ENCODE data around the gene PFKL. TPM values are rescaled to one million over a fixed set of nuclear protein-coding genes. Genes with fewer than 3 reads are reported as not detected.

PFKL gene
- total and polyA plus RNA-seq, 12 donors: 16.6 to 123 (median 94.1) TPM

DNA sequence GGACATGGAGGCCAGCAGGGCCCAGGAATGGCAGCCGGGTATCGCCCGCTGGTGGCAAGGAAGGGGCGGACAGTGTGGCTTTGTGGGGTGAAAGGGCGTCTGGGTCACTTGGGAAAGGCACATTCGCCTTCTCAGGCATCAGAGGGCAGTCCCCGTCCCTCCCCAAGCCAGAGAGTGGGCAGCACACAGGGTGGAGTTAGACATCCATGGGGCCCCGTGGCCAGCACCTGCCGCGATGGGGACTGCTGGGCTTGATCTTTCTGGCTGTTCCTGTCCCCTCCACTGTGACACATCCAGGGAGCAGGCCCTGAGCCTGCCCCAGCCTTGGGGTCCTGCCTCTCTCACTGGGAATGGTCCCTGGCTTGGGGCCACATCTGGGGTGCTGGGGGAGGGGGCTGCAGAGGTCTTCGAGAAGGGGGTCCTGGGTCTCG is 49.6 kb downstream of the PFKL start:
- TF ChIP-seq POLR2A (IDR thresholded peaks at IDR 0.05): no peak
- TF ChIP-seq, protein P1, sequence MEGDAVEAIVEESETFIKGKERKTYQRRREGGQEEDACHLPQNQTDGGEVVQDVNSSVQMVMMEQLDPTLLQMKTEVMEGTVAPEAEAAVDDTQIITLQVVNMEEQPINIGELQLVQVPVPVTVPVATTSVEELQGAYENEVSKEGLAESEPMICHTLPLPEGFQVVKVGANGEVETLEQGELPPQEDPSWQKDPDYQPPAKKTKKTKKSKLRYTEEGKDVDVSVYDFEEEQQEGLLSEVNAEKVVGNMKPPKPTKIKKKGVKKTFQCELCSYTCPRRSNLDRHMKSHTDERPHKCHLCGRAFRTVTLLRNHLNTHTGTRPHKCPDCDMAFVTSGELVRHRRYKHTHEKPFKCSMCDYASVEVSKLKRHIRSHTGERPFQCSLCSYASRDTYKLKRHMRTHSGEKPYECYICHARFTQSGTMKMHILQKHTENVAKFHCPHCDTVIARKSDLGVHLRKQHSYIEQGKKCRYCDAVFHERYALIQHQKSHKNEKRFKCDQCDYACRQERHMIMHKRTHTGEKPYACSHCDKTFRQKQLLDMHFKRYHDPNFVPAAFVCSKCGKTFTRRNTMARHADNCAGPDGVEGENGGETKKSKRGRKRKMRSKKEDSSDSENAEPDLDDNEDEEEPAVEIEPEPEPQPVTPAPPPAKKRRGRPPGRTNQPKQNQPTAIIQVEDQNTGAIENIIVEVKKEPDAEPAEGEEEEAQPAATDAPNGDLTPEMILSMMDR (IDR thresholded peaks at IDR 0.05): no peak
- no peaks in the 10 kb centered on the region for H3K36me3 ChIP-seq (replicated peaks in 1 of 2)
- no peak overlapping the region for H3K27ac ChIP-seq
- no peak overlapping the region for H3K4me3 ChIP-seq
- H3K4me1 ChIP-seq (replicated peaks in 1 of 2): no peaks in the 10 kb centered on the region
- 66 to 84% (median 74%) methylated on average over 6 to 12 of the region's 12 CpGs for WGBS, 4 donors
- no peak for DNase-seq
- intact Hi-C loops (cut with DNase I): loop anchor here in 1 of 2 donors (10.0 kb wide), 1 partner anchor 105 kb away; the partner anchor contains the start of gene LRRC3
- no peaks in the 10 kb centered on the region for H3K9me3 ChIP-seq (replicated peaks in 1 of 3)
- H3K27me3 ChIP-seq: peaks cover 32% of the 10 kb centered on the region

DNA sequence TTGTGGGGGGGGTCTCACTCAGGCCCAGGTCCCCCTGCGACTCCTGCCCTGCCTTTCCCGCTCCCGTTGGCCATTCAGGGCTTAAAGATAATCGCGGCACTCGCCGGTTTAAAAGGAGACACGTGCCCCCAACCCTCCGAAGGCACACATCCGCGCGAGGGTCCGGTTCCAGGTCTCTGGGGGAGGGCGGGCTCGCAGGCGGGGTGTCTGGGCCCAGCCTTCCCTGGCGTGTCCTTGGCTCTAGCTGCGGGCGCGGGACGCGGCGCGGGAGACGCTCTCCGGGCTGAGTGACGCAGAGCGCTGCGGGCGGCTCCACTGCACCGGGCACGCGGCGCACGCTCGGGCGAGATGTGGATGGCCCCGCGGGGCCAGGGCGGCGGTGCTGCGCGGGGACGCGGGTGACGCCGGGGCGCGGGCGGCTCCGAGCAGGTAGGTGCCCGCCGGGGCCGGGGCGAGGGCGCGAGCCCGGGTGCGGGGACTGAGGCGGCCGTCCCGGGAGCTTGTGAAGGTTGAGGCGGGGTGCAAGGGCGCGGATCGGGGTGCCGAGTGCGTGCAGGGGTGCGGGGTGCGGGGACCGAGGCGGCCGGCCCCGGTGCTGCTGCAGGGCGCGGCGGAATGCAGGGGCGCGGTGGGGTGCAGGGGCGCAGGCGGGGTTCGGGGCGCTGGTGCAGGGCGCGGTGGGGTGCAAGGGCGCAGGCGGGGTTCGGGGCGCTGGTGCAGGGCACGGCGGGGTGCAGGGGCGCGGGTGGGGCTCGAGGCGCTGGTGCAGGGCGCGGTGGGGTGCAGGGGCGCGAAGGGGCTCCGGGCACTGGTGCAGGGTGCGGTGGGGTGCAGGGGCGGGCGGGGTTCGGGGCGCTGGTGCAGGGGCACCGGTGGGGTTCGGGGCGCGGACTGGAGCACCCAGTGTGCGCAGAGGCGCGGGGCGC is 50.3 kb downstream of the PFKL start:
- DNase-seq: no peak
- peaks cover 32% of the 10 kb centered on the region for H3K27me3 ChIP-seq
- intact Hi-C loops (cut with DNase I): loop anchor here in 1 of 2 donors (10.0 kb wide), 1 partner anchor 105 kb away; the partner anchor contains the start of gene LRRC3
- H3K36me3 ChIP-seq (replicated peaks in 1 of 2): no peaks in the 10 kb centered on the region
- H3K4me3 ChIP-seq: peak overlapping the region in 1 of 4 donors; percentile 43
- WGBS, 4 donors: 4 to 35% (median 6%) methylated on average over 8 to 113 of the region's 113 CpGs
- no peak for TF ChIP-seq POLR2A (IDR thresholded peaks at IDR 0.05)
- TF ChIP-seq, protein P1 (IDR thresholded peaks at IDR 0.05): no peak
- no peaks in the 10 kb centered on the region for H3K9me3 ChIP-seq (replicated peaks in 1 of 3)
- H3K4me1 ChIP-seq (replicated peaks in 1 of 2): no peaks in the 10 kb centered on the region
- H3K27ac ChIP-seq: no peak overlapping the region

DNA sequence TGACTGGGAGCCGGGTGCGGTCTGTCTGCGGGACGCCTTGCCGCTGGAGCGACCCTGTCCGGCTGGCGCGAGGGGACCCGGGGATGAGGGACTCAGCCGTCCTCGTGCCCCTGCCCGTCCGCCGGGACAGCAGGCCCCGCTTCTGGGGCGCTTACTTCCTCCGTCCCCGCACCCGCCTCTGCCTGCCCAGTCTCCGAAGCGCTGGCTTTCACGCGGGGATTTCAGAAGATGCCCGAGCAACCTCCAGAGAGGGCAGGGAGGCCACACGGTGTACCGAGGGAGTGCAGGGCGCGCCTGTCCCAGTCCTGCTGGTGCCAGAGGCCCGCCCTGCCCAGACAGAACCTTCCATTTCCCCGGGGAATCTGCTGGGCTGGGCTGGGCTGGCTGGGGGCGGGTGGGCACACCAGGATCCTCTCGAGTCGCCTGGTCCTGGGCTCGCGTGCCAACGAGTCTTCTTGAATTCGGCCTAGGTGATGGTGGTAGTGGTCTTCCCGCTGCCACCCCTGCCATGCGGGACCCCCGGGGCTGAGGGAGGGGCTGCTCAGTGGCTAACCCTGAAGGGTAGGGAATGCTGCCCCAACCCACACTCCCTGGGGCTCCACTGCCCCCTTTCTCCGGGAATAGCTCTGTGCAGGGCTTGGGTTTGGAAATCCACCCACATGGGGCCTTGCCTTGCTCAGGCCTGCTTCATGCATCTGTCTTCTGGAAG is 51.1 kb downstream of the PFKL start:
- no peaks in the 10 kb centered on the region for H3K9me3 ChIP-seq (replicated peaks in 1 of 3)
- DNase-seq: no peak
- H3K27me3 ChIP-seq: peaks cover 32% of the 10 kb centered on the region
- no peak for TF ChIP-seq POLR2A (IDR thresholded peaks at IDR 0.05)
- TF ChIP-seq, protein P1 (IDR thresholded peaks at IDR 0.05): no peak
- no peaks in the 10 kb centered on the region for H3K4me1 ChIP-seq (replicated peaks in 1 of 2)
- H3K36me3 ChIP-seq (replicated peaks in 1 of 2): no peaks in the 10 kb centered on the region
- H3K27ac ChIP-seq: no peak overlapping the region
- no peak overlapping the region for H3K4me3 ChIP-seq
- 38 to 73% (median 39%) methylated on average over 17 to 42 of the region's 42 CpGs for WGBS, 4 donors
- intact Hi-C loops (cut with DNase I): no loop called here

All from adrenal gland (tissue), 12 donors.